K562 (cell line): ENCODE measurements around the gene LIPM. TPM values are rescaled to one million over a fixed set of nuclear protein-coding genes. Genes with fewer than 3 reads are reported as not detected.

ENCODE experiments used
- ATAC-seq: fragments of 200-7000 bp; cut with Tn5 transposase; 3 replicates; pipeline ENCODE4 v1.9.1; 2020; ENCODE audit warnings: moderate library complexity
- BruUV-seq: library from RNA; stranded (reverse); fragments of 400-500 nt; replicated peaks from 2 replicates; lab custom pipeline; 2021; lab: Mats Ljungman, UMichigan
- CTCF ChIA-PET: fragments of 300-600 bp; formaldehyde crosslinking; extraction: SDS; loops from one replicate; lab custom pipeline; 2021; ENCODE audit warnings: low intra/inter-chr PET ratio; lab: Yijun Ruan, JAX
- POLR2A ChIA-PET: fragments of 300-600, 350-650 bp; sonication (Branson Sonifier 250); formaldehyde crosslinking; extraction: SDS; loops from one replicate; lab custom pipeline; 2021; ENCODE audit warnings: antibody characterized with exemption, inconsistent platforms; lab: Yijun Ruan, JAX
- DNase-seq, 4 experiments: peaks; one replicate each; pipeline versions ENCODE4 v3.0.0 to v3.0.0-alpha.2; 2011 to 2018; ENCODE audit warnings: low spot score in 3 of 4, mixed read lengths in 3 of 4; ENCODE audit errors: extremely low read depth in 1 of 4
- FAIRE-seq: peaks from 2 replicates; lab custom pipeline; 2011; peaks lifted over from hg19 to GRCh38; lab: Jason Lieb, UNC
- H2AFZ ChIP-seq: 2 replicates; pipeline ENCODE4 v1.6.0; 2011; ENCODE audit warnings: low read depth, low read length, control low read depth, inconsistent platforms
- H3K27ac ChIP-seq: fragments of 200-600 bp; 3 replicates; pipeline ENCODE4 v1.8.0; 2011; ENCODE audit warnings: low read depth, mild to moderate bottlenecking, control low read depth, inconsistent platforms, low read length, moderate library complexity, mixed read lengths; ENCODE audit errors: extremely low read depth
- H3K27me3 ChIP-seq, 2 experiments: fragments of 300-600 bp in 1 of 2; 2 replicates in 1 of 2; 3 replicates in 1 of 2; pipeline versions ENCODE4 v1.6.0 to v1.8.0; 2011; ENCODE audit warnings: inconsistent platforms in 2 of 2, low read length in 2 of 2, mild to moderate bottlenecking in 1 of 2, mixed read lengths in 1 of 2, moderate library complexity in 1 of 2; ENCODE audit not compliant: control insufficient read depth in 2 of 2, insufficient read depth in 2 of 2
- H3K36me3 ChIP-seq: fragments of 300-600 bp; 3 replicates; pipeline ENCODE4 v1.8.0; 2011; ENCODE audit warnings: mild to moderate bottlenecking, low read length, inconsistent platforms; ENCODE audit not compliant: control insufficient read depth, insufficient read depth
- H3K4me1 ChIP-seq, 2 experiments: fragments of 200-600 bp in 1 of 2; replicated peaks in 1 of 2; 2 replicates in 1 of 2; 3 replicates in 1 of 2; pipeline versions ENCODE4 v1.5.1 to v1.8.0; 2011; ENCODE audit warnings: inconsistent platforms in 2 of 2, low read length in 2 of 2, mild to moderate bottlenecking in 1 of 2, mixed read lengths in 1 of 2, moderate library complexity in 1 of 2; ENCODE audit not compliant: control insufficient read depth in 2 of 2, insufficient read depth in 2 of 2
- H3K4me2 ChIP-seq: 2 replicates; pipeline ENCODE4 v1.6.1; 2011; ENCODE audit warnings: low read length, control low read depth, inconsistent platforms, mixed read lengths; ENCODE audit not compliant: insufficient read depth
- H3K4me3 ChIP-seq: fragments of 200-600 bp; sonication (generic), shearing (Covaris generic); 2 replicates; pipeline ENCODE4 v1.5.1; 2016; ENCODE audit warnings: control low read depth, inconsistent platforms
- H3K79me2 ChIP-seq: fragments of 200-600 bp; 3 replicates; pipeline ENCODE4 v1.8.0; 2011; ENCODE audit warnings: low read length, inconsistent platforms; ENCODE audit not compliant: control insufficient read depth, insufficient read depth
- H3K9ac ChIP-seq, 2 experiments: 2 replicates each; pipeline versions ENCODE4 v1.6.0 to v1.6.1; 2011; ENCODE audit warnings: low read depth in 2 of 2, low read length in 2 of 2, control low read depth in 1 of 2, inconsistent platforms in 1 of 2, mild to moderate bottlenecking in 1 of 2, mixed read lengths in 1 of 2; ENCODE audit not compliant: insufficient read depth in 1 of 2
- H3K9me1 ChIP-seq: one replicate; pipeline ENCODE4 v1.6.0; 2011; ENCODE audit warnings: inconsistent platforms, mild to moderate bottlenecking, low read length, moderate library complexity; ENCODE audit not compliant: control insufficient read depth, insufficient read depth
- H3K9me3 ChIP-seq: replicated peaks from 2 replicates; pipeline ENCODE4 v1.5.1; 2011; ENCODE audit warnings: low read depth, low read length, inconsistent platforms; ENCODE audit not compliant: control insufficient read depth, insufficient read depth
- H4K20me1 ChIP-seq: replicated peaks from 2 replicates; pipeline ENCODE4 v1.6.1; 2011; ENCODE audit warnings: low read length, inconsistent platforms, mixed read lengths; ENCODE audit not compliant: control insufficient read depth, insufficient read depth
- CXXC5 ChIP-seq: fragments of 250-450 bp; sonication (Bioruptor Pico); IDR thresholded peaks from 2 replicates; pipeline ENCODE4 v1.8.0; 2022; ENCODE audit warnings: inconsistent platforms, mild to moderate bottlenecking, moderate library complexity
- PCBP2 ChIP-seq: fragments of 200-400 bp; formaldehyde crosslinking; IDR thresholded peaks from 2 replicates; pipeline ENCODE4 v1.6.1; 2018; ENCODE audit warnings: low read length, low read depth, mild to moderate bottlenecking, moderate library complexity; ENCODE audit not compliant: poor library complexity, severe bottlenecking
- TBL1XR1 ChIP-seq, 2 experiments: IDR thresholded peaks; 2 replicates each; pipeline ENCODE4 v1.6.1; 2012; ENCODE audit warnings: improper control_type of control experiment in 2 of 2, low read length in 2 of 2, mild to moderate bottlenecking in 1 of 2
- UBTF ChIP-seq, 2 experiments: IDR thresholded peaks; 2 replicates each; pipeline ENCODE4 v1.6.1; 2012; ENCODE audit warnings: improper control_type of control experiment in 2 of 2, low read depth in 2 of 2, low read length in 2 of 2, borderline replicate concordance in 1 of 2
- WGBS: fragments of 100-300 bp; shearing (Covaris generic); methylation state at CpG from one replicate; pipeline ENCODE4 v1.1.6; 2016; ENCODE audit warnings: low coverage, mixed read lengths; ENCODE audit not compliant: insufficient coverage; ENCODE audit errors: missing lambda C conversion rate; 5-methylcytosine and 5-hydroxymethylcytosine counted together
- in situ Hi-C: fragments of 300-500 bp; cut with MboI; formaldehyde crosslinking; loops from 4 replicates; pipeline ENCODE4 v1.15.0; 2018; ENCODE audit warnings: inconsistent platforms, mixed read lengths
- intact Hi-C: fragments of 100-400 bp; cut with micrococcal nuclease; formaldehyde crosslinking; loops from 2 replicates; pipeline ENCODE4 v1.14.2; 2022
- polyA plus RNA-seq, 8 experiments: library from polyadenylated mRNA; depleted of rRNA in 4 of 8; stranded (reverse) in 5 of 8; unstranded in 3 of 8; fragments of >200 nt; fragmentation: Nextera tagmentation in 2 of 8; fragmentation: Illumina TruSeq in 1 of 8; extraction: Ambion mirVana in 2 of 8; extraction: Trizol in 1 of 8; gene quantifications; 2 replicates each; pipeline versions ENCODE4 v1.2.1 to v1.2.3, GENCODE V29; 2011 to 2014; ENCODE audit warnings: inconsistent platforms in 1 of 8, missing spikeins in 1 of 8
- total RNA-seq, 7 experiments: library from RNA; depleted of rRNA in 6 of 7; stranded (reverse); fragments of >200 nt in 6 of 7; fragmentation: Illumina TruSeq in 2 of 7; extraction: Trizol in 2 of 7; gene quantifications; 2 replicates each; pipeline versions ENCODE4 v1.2.1 to v1.2.3, GENCODE V29; 2011 to 2021; ENCODE audit warnings: low replicate concordance in 1 of 7
- TF ChIP-seq, protein P1 (sequence below): fragments of 450-650 bp; IDR thresholded peaks from 2 replicates; pipeline ENCODE4 v1.6.1; 2016; ENCODE audit warnings: low read depth

Gene LIPM
- total and polyA plus RNA-seq, 9 of the 15 experiments (the other 6 are each of a cell fraction or from before 2014, with no cell fraction given) = not detected

GRCh38 chr10:88833156-88833555 is 30.6 kb downstream of the LIPM start:
- CTCF ChIA-PET = no interaction called here
- TF ChIP-seq CXXC5 (CRISPR knock-in tag) = no peak
- TF ChIP-seq TBL1XR1 (IDR thresholded peaks at IDR 0.05; ENCODE audit: low read length in 2 of 2) = no peak
- TF ChIP-seq, protein P1, sequence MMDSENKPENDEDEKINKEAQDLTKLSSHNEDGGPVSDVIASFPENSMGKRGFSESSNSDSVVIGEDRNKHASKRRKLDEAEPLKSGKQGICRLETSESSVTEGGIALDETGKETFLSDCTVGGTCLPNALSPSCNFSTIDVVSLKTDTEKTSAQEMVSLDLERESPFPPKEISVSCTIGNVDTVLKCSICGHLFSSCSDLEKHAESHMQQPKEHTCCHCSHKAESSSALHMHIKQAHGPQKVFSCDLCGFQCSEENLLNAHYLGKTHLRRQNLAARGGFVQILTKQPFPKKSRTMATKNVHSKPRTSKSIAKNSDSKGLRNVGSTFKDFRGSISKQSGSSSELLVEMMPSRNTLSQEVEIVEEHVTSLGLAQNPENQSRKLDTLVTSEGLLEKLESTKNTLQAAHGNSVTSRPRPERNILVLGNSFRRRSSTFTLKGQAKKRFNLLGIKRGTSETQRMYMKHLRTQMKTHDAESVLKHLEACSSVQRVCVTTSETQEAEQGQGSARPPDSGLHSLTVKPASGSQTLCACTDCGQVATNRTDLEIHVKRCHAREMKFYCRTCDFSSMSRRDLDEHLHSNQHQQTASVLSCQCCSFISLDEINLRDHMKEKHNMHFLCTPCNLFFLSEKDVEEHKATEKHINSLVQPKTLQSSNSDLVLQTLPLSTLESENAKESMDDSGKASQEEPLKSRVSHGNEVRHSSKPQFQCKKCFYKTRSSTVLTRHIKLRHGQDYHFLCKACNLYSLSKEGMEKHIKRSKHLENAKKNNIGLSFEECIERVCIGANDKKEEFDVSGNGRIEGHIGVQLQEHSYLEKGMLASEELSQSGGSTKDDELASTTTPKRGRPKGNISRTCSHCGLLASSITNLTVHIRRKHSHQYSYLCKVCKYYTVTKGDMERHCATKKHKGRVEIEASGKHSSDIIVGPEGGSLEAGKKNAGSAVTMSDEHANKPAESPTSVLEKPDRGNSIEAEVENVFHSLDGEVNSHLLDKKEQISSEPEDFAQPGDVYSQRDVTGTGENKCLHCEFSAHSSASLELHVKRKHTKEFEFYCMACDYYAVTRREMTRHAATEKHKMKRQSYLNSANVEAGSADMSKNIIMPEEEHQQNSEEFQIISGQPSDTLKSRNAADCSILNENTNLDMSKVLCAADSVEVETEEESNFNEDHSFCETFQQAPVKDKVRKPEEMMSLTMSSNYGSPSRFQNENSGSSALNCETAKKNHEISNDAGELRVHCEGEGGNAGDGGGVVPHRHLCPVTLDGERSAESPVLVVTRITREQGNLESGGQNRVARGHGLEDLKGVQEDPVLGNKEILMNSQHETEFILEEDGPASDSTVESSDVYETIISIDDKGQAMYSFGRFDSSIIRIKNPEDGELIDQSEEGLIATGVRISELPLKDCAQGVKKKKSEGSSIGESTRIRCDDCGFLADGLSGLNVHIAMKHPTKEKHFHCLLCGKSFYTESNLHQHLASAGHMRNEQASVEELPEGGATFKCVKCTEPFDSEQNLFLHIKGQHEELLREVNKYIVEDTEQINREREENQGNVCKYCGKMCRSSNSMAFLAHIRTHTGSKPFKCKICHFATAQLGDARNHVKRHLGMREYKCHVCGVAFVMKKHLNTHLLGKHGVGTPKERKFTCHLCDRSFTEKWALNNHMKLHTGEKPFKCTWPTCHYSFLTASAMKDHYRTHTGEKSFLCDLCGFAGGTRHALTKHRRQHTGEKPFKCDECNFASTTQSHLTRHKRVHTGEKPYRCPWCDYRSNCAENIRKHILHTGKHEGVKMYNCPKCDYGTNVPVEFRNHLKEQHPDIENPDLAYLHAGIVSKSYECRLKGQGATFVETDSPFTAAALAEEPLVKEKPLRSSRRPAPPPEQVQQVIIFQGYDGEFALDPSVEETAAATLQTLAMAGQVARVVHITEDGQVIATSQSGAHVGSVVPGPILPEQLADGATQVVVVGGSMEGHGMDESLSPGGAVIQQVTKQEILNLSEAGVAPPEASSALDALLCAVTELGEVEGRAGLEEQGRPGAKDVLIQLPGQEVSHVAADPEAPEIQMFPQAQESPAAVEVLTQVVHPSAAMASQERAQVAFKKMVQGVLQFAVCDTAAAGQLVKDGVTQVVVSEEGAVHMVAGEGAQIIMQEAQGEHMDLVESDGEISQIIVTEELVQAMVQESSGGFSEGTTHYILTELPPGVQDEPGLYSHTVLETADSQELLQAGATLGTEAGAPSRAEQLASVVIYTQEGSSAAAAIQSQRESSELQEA = no peak
- TF ChIP-seq PCBP2 = no peak
- TF ChIP-seq UBTF (IDR thresholded peaks at IDR 0.05; ENCODE audit: borderline replicate concordance in 1 of 2, low read depth in 2 of 2, low read length in 2 of 2) = no peak

More at GRCh38 chr10:88833156-88833555, 30.6 kb downstream of the LIPM start:
- Histone ChIP-seq H3K9me3 (no peaks in the 10 kb centered on the region), H3K27me3 (no peaks in the 10 kb centered on the region), H3K4me1 (no peaks in the 10 kb centered on the region), H2AFZ (no peak overlapping the region), H4K20me1 (no peaks in the 10 kb centered on the region), H3K9me1 (no peaks in the 10 kb centered on the region), H3K27ac (no peak overlapping the region), H3K36me3 (no peaks in the 10 kb centered on the region), H3K4me2 (no peak overlapping the region), H3K9ac (no peak overlapping the region), H3K79me2 (no peaks in the 10 kb centered on the region), H3K4me3 (no peak overlapping the region)
- in situ Hi-C loops (no loop called here), intact Hi-C loops (loop anchor here (10.0 kb wide), 1 partner anchor 152 kb away; no protein-coding TSS in a partner anchor)
- no TSS peak for BruUV-seq
- FAIRE-seq (no peak), DNase-seq (no peak), ATAC-seq (no peak)
- POLR2A ChIA-PET = no interaction called here
- 0% methylated on average over 2 of the region's 2 CpGs for WGBS
